ENCODE measurements around the gene CRP. TPM values are rescaled to one million over a fixed set of nuclear protein-coding genes. Genes with fewer than 3 reads are reported as not detected.

CRP gene
- total RNA-seq, 1 experiment from 2014 or later = 0.68 TPM

- TF ChIP-seq STAT6 (CRISPR knock-in tag; conservative IDR thresholded peaks at IDR 0.05; ENCODE audit: low read depth) (no peak), ZNF121 (CRISPR knock-in tag; IDR thresholded peaks at IDR 0.05) (no peak), NFE2L1 (CRISPR knock-in tag; IDR thresholded peaks at IDR 0.05) (no peak), ZNF317 (CRISPR knock-in tag; IDR thresholded peaks at IDR 0.05; ENCODE audit: borderline replicate concordance, low read depth) (no peak), AR (CRISPR knock-in tag; IDR thresholded peaks at IDR 0.05) (no peak)
Observed at GRCh38 chr1:159705904-159706256, 8.5 kb downstream of the CRP start (continued).

- DNase-seq (ENCODE audit: low spot score) (no peak), ATAC-seq (no peak)
- Mint-ChIP-seq H3K4me1 (peaks cover under 1% of the 10 kb centered on the region; the same call in 1 of the 2 replicates), H3K27me3 (ENCODE audit: low read depth) (no peaks in the 10 kb centered on the region), H3K27ac (no peak overlapping the region), H3K4me3 (no peak overlapping the region), H3K36me3 (no peaks in the 10 kb centered on the region), H3K9me3 (no peaks in the 10 kb centered on the region)
- ChIA-PET CTCF (interaction anchor here (0.7 to 1.3 kb wide), 2 partner anchors 94 to 464 kb away, joined by 3 read pairs; no protein-coding TSS in a partner anchor), POLR2A (no interaction called here)
- TF ChIP-seq MLX (CRISPR knock-in tag; IDR thresholded peaks at IDR 0.05) = no peak
- no peak for TF ChIP-seq NFE2L1 (CRISPR knock-in tag; IDR thresholded peaks at IDR 0.05)
- no peak for TF ChIP-seq MXD4 (CRISPR knock-in tag; IDR thresholded peaks at IDR 0.05; ENCODE audit: borderline replicate concordance)
- TF ChIP-seq MAX (CRISPR knock-in tag; IDR thresholded peaks at IDR 0.05) = no peak
- TF ChIP-seq NFYB (CRISPR knock-in tag; conservative IDR thresholded peaks at IDR 0.05; ENCODE audit: low read depth) = no peak
- no peak for TF ChIP-seq ETV6 (CRISPR knock-in tag; IDR thresholded peaks at IDR 0.05)
- no peak for TF ChIP-seq E2F4 (CRISPR knock-in tag; IDR thresholded peaks at IDR 0.05; ENCODE audit: borderline replicate concordance, low read depth)
- TF ChIP-seq RORB (CRISPR knock-in tag; IDR thresholded peaks at IDR 0.05) = no peak
- no peak for TF ChIP-seq CDX4 (CRISPR knock-in tag; IDR thresholded peaks at IDR 0.05; ENCODE audit: borderline replicate concordance)
- no peak for TF ChIP-seq ESRRA (CRISPR knock-in tag; IDR thresholded peaks at IDR 0.05; ENCODE audit: borderline replicate concordance)
Observed at GRCh38 chr1:159705251-159705903, 9.0 kb downstream of the CRP start.

GRCh38 chr1:159704481-159704880 is 9.9 kb downstream of the CRP start:
- CTCF ChIA-PET = no interaction called here
- POLR2A ChIA-PET = no interaction called here

More at GRCh38 chr1:159704481-159704880, 9.9 kb downstream of the CRP start:
- peaks cover 3% of the 10 kb centered on the region; the same call in 1 of the 2 replicates for H3K4me1 Mint-ChIP-seq
- no peak for TF ChIP-seq RORB (CRISPR knock-in tag; IDR thresholded peaks at IDR 0.05)
- DNase-seq (ENCODE audit: low spot score) (no peak), ATAC-seq (no peak)
- no peaks in the 10 kb centered on the region for H3K9me3 Mint-ChIP-seq
- no peaks in the 10 kb centered on the region for H3K36me3 Mint-ChIP-seq
- no peak overlapping the region for H3K27ac Mint-ChIP-seq
- no peak overlapping the region for H3K4me3 Mint-ChIP-seq
- H3K27me3 Mint-ChIP-seq (ENCODE audit: low read depth) = no peaks in the 10 kb centered on the region
